Gastrocnemius medialis (tissue), 4 donors: ENCODE data around the gene RASSF10.

Source experiments
- CTCF ChIP-seq, 5 experiments: fragments of 450-650 bp in 3 of 5; fragments of 200-600 bp in 2 of 5; sonication (generic) in 2 of 5; IDR thresholded peaks in 4 of 5; conservative IDR thresholded peaks in 1 of 5; 1 replicate in 4 of 5; 2 replicates in 1 of 5; pipeline ENCODE4 v1.5.1; 2016 to 2019; ENCODE audit warnings: antibody characterized with exemption in 5 of 5, mild to moderate bottlenecking in 3 of 5, moderate library complexity in 3 of 5
- POLR2A ChIP-seq, 2 donors: fragments of 450-650 bp; IDR thresholded peaks; one replicate each; pipeline ENCODE4 v1.6.1; 2017; ENCODE audit warnings: antibody characterized with exemption in 2 of 2, mild to moderate bottlenecking in 2 of 2, moderate library complexity in 2 of 2

- TF ChIP-seq POLR2A (IDR thresholded peaks at IDR 0.05) (no peak), CTCF (IDR thresholded peaks at IDR 0.05 in 4 of 5, conservative IDR thresholded peaks at IDR 0.05 in 1 of 5) (no peak)
These were observed 26.6 kb downstream of the RASSF10 start for GRCh38 chr11:13035711-13036110.
